Suprapubic skin (tissue), 4 donors: Measurements from ENCODE around the gene PPM1H.

Source experiments
- CTCF ChIP-seq, 2 donors: fragments of 200-600 bp in 1 of 2; fragments of 450-650 bp in 1 of 2; sonication (generic) in 1 of 2; IDR thresholded peaks; one replicate each; pipeline ENCODE4 v1.5.1; 2016 to 2019; ENCODE audit warnings: antibody characterized with exemption in 2 of 2, mild to moderate bottlenecking in 1 of 2, moderate library complexity in 1 of 2
- POLR2A ChIP-seq, 2 donors: fragments of 450-650 bp; IDR thresholded peaks; one replicate each; pipeline ENCODE4 v1.6.1; 2017; ENCODE audit warnings: antibody characterized with exemption in 2 of 2, mild to moderate bottlenecking in 2 of 2, moderate library complexity in 2 of 2
- POLR2AphosphoS5 ChIP-seq, 3 donors: sonication (generic); formaldehyde crosslinking; IDR thresholded peaks; one replicate each; pipeline ENCODE4 v1.6.1; 2017; ENCODE audit warnings: antibody characterized with exemption in 3 of 3

GRCh38 chr12:62736596-62736995, 198.4 kb downstream of the PPM1H start:
- TF ChIP-seq CTCF (IDR thresholded peaks at IDR 0.05), result no peak
- TF ChIP-seq POLR2A (IDR thresholded peaks at IDR 0.05), result no peak
- TF ChIP-seq POLR2AphosphoS5 (IDR thresholded peaks at IDR 0.05), result no peak
